ENCODE results near the gene TBX10.

- TF ChIP-seq POLR2A (IDR thresholded peaks at IDR 0.05), result no peak
- TF ChIP-seq, protein P1, sequence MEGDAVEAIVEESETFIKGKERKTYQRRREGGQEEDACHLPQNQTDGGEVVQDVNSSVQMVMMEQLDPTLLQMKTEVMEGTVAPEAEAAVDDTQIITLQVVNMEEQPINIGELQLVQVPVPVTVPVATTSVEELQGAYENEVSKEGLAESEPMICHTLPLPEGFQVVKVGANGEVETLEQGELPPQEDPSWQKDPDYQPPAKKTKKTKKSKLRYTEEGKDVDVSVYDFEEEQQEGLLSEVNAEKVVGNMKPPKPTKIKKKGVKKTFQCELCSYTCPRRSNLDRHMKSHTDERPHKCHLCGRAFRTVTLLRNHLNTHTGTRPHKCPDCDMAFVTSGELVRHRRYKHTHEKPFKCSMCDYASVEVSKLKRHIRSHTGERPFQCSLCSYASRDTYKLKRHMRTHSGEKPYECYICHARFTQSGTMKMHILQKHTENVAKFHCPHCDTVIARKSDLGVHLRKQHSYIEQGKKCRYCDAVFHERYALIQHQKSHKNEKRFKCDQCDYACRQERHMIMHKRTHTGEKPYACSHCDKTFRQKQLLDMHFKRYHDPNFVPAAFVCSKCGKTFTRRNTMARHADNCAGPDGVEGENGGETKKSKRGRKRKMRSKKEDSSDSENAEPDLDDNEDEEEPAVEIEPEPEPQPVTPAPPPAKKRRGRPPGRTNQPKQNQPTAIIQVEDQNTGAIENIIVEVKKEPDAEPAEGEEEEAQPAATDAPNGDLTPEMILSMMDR (IDR thresholded peaks at IDR 0.05), result no peak
Observed at GRCh38 chr11:67613313-67613959, 26.1 kb downstream of the TBX10 start.
